ENCODE results near the gene MAN1C1.

DNA sequence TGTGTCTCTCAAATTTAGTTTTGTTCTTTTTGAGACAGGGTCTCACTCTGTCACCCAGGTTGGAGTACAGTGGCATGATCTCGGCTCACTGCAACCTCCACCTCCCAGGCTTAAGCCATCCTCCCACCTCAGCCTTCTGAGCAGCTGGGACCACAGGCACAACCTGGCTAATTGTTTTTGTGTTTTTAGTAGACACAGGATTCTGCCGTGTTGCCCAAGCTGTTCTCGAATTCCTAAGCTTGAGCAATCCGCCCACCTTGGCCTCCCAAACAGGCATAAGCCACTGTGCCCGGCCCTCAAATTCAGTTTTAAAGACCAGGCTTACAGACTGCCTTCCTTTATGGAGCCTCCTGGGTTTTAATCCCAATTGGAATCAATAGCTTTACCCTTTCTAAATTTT lies 99.7 kb downstream of the MAN1C1 start:
- TF ChIP-seq JUN (IDR thresholded peaks at IDR 0.05; ENCODE audit: borderline replicate concordance, low read depth, low read length), result no peak
- TF ChIP-seq JUN (CRISPR knock-in tag; IDR thresholded peaks at IDR 0.05; ENCODE audit: borderline replicate concordance), result no peak
- TF ChIP-seq, protein P1, sequence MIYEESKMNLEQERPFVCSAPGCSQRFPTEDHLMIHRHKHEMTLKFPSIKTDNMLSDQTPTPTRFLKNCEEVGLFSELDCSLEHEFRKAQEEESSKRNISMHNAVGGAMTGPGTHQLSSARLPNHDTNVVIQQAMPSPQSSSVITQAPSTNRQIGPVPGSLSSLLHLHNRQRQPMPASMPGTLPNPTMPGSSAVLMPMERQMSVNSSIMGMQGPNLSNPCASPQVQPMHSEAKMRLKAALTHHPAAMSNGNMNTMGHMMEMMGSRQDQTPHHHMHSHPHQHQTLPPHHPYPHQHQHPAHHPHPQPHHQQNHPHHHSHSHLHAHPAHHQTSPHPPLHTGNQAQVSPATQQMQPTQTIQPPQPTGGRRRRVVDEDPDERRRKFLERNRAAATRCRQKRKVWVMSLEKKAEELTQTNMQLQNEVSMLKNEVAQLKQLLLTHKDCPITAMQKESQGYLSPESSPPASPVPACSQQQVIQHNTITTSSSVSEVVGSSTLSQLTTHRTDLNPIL (CRISPR knock-in tag; IDR thresholded peaks at IDR 0.05), result no peak
- TF ChIP-seq, protein P2, sequence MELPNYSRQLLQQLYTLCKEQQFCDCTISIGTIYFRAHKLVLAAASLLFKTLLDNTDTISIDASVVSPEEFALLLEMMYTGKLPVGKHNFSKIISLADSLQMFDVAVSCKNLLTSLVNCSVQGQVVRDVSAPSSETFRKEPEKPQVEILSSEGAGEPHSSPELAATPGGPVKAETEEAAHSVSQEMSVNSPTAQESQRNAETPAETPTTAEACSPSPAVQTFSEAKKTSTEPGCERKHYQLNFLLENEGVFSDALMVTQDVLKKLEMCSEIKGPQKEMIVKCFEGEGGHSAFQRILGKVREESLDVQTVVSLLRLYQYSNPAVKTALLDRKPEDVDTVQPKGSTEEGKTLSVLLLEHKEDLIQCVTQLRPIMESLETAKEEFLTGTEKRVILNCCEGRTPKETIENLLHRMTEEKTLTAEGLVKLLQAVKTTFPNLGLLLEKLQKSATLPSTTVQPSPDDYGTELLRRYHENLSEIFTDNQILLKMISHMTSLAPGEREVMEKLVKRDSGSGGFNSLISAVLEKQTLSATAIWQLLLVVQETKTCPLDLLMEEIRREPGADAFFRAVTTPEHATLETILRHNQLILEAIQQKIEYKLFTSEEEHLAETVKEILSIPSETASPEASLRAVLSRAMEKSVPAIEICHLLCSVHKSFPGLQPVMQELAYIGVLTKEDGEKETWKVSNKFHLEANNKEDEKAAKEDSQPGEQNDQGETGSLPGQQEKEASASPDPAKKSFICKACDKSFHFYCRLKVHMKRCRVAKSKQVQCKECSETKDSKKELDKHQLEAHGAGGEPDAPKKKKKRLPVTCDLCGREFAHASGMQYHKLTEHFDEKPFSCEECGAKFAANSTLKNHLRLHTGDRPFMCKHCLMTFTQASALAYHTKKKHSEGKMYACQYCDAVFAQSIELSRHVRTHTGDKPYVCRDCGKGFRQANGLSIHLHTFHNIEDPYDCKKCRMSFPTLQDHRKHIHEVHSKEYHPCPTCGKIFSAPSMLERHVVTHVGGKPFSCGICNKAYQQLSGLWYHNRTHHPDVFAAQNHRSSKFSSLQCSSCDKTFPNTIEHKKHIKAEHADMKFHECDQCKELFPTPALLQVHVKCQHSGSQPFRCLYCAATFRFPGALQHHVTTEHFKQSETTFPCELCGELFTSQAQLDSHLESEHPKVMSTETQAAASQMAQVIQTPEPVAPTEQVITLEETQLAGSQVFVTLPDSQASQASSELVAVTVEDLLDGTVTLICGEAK (IDR thresholded peaks at IDR 0.05), result no peak
- TF ChIP-seq, protein P2 (CRISPR knock-in tag; IDR thresholded peaks at IDR 0.05), result no peak
- TF ChIP-seq, protein P3, sequence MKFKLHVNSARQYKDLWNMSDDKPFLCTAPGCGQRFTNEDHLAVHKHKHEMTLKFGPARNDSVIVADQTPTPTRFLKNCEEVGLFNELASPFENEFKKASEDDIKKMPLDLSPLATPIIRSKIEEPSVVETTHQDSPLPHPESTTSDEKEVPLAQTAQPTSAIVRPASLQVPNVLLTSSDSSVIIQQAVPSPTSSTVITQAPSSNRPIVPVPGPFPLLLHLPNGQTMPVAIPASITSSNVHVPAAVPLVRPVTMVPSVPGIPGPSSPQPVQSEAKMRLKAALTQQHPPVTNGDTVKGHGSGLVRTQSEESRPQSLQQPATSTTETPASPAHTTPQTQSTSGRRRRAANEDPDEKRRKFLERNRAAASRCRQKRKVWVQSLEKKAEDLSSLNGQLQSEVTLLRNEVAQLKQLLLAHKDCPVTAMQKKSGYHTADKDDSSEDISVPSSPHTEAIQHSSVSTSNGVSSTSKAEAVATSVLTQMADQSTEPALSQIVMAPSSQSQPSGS (CRISPR knock-in tag; IDR thresholded peaks at IDR 0.05), result no peak
- no peak for TF ChIP-seq BRCA1 (IDR thresholded peaks at IDR 0.05)
- no peak for TF ChIP-seq BRCA1 (CRISPR knock-in tag; IDR thresholded peaks at IDR 0.05)
- TF ChIP-seq BMI1 (IDR thresholded peaks at IDR 0.05; ENCODE audit: low read length), result no peak
- TF ChIP-seq NFE2L1 (tag; IDR thresholded peaks at IDR 0.05; ENCODE audit: borderline replicate concordance, low read depth), result no peak
- TF ChIP-seq TEAD4 (IDR thresholded peaks at IDR 0.05; ENCODE audit: low read length), result no peak
- TF ChIP-seq TEAD4 (CRISPR knock-in tag; IDR thresholded peaks at IDR 0.05; ENCODE audit: borderline replicate concordance), result no peak
- TF ChIP-seq, protein P4, sequence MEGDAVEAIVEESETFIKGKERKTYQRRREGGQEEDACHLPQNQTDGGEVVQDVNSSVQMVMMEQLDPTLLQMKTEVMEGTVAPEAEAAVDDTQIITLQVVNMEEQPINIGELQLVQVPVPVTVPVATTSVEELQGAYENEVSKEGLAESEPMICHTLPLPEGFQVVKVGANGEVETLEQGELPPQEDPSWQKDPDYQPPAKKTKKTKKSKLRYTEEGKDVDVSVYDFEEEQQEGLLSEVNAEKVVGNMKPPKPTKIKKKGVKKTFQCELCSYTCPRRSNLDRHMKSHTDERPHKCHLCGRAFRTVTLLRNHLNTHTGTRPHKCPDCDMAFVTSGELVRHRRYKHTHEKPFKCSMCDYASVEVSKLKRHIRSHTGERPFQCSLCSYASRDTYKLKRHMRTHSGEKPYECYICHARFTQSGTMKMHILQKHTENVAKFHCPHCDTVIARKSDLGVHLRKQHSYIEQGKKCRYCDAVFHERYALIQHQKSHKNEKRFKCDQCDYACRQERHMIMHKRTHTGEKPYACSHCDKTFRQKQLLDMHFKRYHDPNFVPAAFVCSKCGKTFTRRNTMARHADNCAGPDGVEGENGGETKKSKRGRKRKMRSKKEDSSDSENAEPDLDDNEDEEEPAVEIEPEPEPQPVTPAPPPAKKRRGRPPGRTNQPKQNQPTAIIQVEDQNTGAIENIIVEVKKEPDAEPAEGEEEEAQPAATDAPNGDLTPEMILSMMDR (IDR thresholded peaks at IDR 0.05 in 2 of 3, conservative IDR thresholded peaks at IDR 0.05 in 1 of 3; ENCODE audit: insufficient read depth in 2 of 3, low read depth in 1 of 3, low read length in 3 of 3), result no peak
- no peak for TF ChIP-seq ZKSCAN8 (CRISPR knock-in tag; IDR thresholded peaks at IDR 0.05)
